Tibial nerve (tissue), 4 donors: ENCODE measurements around the gene KDM5D. TPM values are rescaled to one million over a fixed set of nuclear protein-coding genes. Genes with fewer than 3 reads are reported as not detected.

ENCODE experiments used
- DNase-seq, 2 donors: peaks; one replicate each; pipeline ENCODE4 v3.0.0-alpha.2; 2019; ENCODE audit warnings: low spot score in 2 of 2
- H3K27ac ChIP-seq, 4 donors: fragments of 200-600 bp; sonication (generic) in 3 of 4; one replicate each; pipeline ENCODE4 v1.5.1; 2017 to 2019; ENCODE audit warnings: mild to moderate bottlenecking in 1 of 4
- H3K27me3 ChIP-seq, 2 donors: fragments of 200-600 bp; sonication (generic) in 1 of 2; one replicate each; pipeline versions ENCODE4 v1.5.1 to v1.6.0; 2017 to 2019
- H3K36me3 ChIP-seq, 3 donors: fragments of 200-600 bp; sonication (generic); one replicate each; pipeline ENCODE4 v1.5.1; 2018 to 2019
- H3K4me1 ChIP-seq, 4 donors: fragments of 200-600 bp; sonication (generic) in 3 of 4; one replicate each; pipeline ENCODE4 v1.5.1; 2017 to 2019
- H3K4me3 ChIP-seq, 4 donors: fragments of 200-600 bp; sonication (generic) in 3 of 4; one replicate each; pipeline ENCODE4 v1.5.1; 2017 to 2019; ENCODE audit warnings: mild to moderate bottlenecking in 1 of 4, moderate library complexity in 1 of 4
- H3K9me3 ChIP-seq, 4 donors: fragments of 200-600 bp; sonication (generic) in 3 of 4; one replicate each; pipeline ENCODE4 v1.5.1; 2017 to 2019
- EP300 ChIP-seq, 2 donors: sonication (generic); formaldehyde crosslinking; IDR thresholded peaks; one replicate each; pipeline ENCODE4 v1.6.1; 2017; ENCODE audit warnings: antibody characterized with exemption in 2 of 2, mild to moderate bottlenecking in 1 of 2
- POLR2A ChIP-seq, 2 donors: fragments of 450-650 bp; IDR thresholded peaks; one replicate each; pipeline ENCODE4 v1.6.1; 2017; ENCODE audit warnings: antibody characterized with exemption in 2 of 2, mild to moderate bottlenecking in 2 of 2, moderate library complexity in 2 of 2
- WGBS, 2 donors: methylation state at CpG; one replicate each; pipeline ENCODE4 v1.1.5; 2018; 5-methylcytosine and 5-hydroxymethylcytosine counted together
- total RNA-seq, 4 donors: library from RNA; depleted of rRNA; stranded (reverse); fragments of >200 nt; gene quantifications; one replicate each; pipeline ENCODE4 v1.1.0, GENCODE V29; 2016
- TF ChIP-seq, protein P1 (sequence below), 5 experiments: fragments of 200-600 bp in 3 of 5; fragments of 450-650 bp in 2 of 5; sonication (generic) in 3 of 5; IDR thresholded peaks; one replicate each; pipeline ENCODE4 v1.5.1; 2016 to 2019; ENCODE audit warnings: antibody characterized with exemption in 5 of 5, mild to moderate bottlenecking in 3 of 5, moderate library complexity in 2 of 5

KDM5D gene
- total RNA-seq, 4 donors from 2014 or later: 0.60 to 82.6 (median 62.1) TPM; not detected in 1

DNA sequence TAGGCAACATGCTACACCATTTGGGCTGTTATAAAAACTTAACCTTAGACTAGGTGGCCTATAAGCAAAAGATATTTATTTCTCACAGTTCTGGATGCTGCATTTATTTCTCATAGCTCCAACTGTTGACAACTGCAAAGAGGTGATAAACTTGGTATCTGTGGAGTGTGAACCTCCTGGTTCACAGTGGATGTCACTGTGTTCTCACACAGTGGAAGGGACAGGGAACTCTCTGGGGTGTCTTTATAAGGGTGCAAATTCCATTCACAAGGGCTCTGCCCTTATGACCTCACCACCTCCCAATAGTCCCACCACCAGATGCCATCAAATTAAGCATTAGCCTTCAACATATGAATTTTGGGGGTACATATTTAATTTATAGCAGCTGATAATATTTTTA is 46.0 kb downstream of the KDM5D start:
- DNase-seq: no peak
- Histone ChIP-seq H3K9me3 (peaks cover 0 to 9% (median 0%) of the 10 kb centered on the region in 4 donors), H3K27me3 (no peaks in the 10 kb centered on the region), H3K4me1 (no peaks in the 10 kb centered on the region), H3K27ac (no peak overlapping the region), H3K4me3 (no peak overlapping the region), H3K36me3 (peaks cover 0 to 88% (median 0%) of the 10 kb centered on the region in 3 donors)
- TF ChIP-seq EP300 (IDR thresholded peaks at IDR 0.05) (no peak), POLR2A (IDR thresholded peaks at IDR 0.05) (no peak)
- TF ChIP-seq, protein P1, sequence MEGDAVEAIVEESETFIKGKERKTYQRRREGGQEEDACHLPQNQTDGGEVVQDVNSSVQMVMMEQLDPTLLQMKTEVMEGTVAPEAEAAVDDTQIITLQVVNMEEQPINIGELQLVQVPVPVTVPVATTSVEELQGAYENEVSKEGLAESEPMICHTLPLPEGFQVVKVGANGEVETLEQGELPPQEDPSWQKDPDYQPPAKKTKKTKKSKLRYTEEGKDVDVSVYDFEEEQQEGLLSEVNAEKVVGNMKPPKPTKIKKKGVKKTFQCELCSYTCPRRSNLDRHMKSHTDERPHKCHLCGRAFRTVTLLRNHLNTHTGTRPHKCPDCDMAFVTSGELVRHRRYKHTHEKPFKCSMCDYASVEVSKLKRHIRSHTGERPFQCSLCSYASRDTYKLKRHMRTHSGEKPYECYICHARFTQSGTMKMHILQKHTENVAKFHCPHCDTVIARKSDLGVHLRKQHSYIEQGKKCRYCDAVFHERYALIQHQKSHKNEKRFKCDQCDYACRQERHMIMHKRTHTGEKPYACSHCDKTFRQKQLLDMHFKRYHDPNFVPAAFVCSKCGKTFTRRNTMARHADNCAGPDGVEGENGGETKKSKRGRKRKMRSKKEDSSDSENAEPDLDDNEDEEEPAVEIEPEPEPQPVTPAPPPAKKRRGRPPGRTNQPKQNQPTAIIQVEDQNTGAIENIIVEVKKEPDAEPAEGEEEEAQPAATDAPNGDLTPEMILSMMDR (IDR thresholded peaks at IDR 0.05): no peak

GRCh38 chrY:19680821-19681220 is 63.7 kb downstream of the KDM5D start:
- H3K4me3 ChIP-seq: no peak overlapping the region
- H3K36me3 ChIP-seq: no peaks in the 10 kb centered on the region
- DNase-seq: no peak
- 38% methylated on average over 1 of the region's 1 CpG; no CpG with 5 or more reads in 1 of the 2 donors for WGBS, 2 donors
- no peak overlapping the region for H3K27ac ChIP-seq
- H3K9me3 ChIP-seq: peaks cover 0 to 20% (median 0%) of the 10 kb centered on the region in 4 donors
- TF ChIP-seq POLR2A (IDR thresholded peaks at IDR 0.05): no peak
- no peak for TF ChIP-seq EP300 (IDR thresholded peaks at IDR 0.05)
- TF ChIP-seq, protein P1 (IDR thresholded peaks at IDR 0.05): no peak
- H3K4me1 ChIP-seq: no peaks in the 10 kb centered on the region
- no peaks in the 10 kb centered on the region for H3K27me3 ChIP-seq
